Loucy (cell line): ENCODE results near the gene IRF2BP1.

Experiments
- H2AFZ ChIP-seq: fragments of 200-600 bp; sonication (generic); 2 replicates; pipeline ENCODE4 v1.6.0; 2016; ENCODE audit warnings: antibody characterized with exemption, mild to moderate bottlenecking, low read length, moderate library complexity
- H3F3A ChIP-seq: fragments of 200-600 bp; 2 replicates; pipeline ENCODE4 v1.6.0; 2016; ENCODE audit warnings: antibody characterized with exemption, low read depth, mild to moderate bottlenecking
- H3K27me3 ChIP-seq: fragments of 200-600 bp; sonication (generic); 2 replicates; pipeline ENCODE4 v1.6.1; 2014; ENCODE audit warnings: low read length, mild to moderate bottlenecking; ENCODE audit not compliant: insufficient read depth, poor library complexity, severe bottlenecking
- H3K36me3 ChIP-seq: fragments of 200-600 bp; sonication (generic); 2 replicates; pipeline ENCODE4 v1.6.1; 2016; ENCODE audit warnings: low read length; ENCODE audit not compliant: insufficient read depth
- H3K4me1 ChIP-seq: fragments of 200-600 bp; sonication (generic); 2 replicates; pipeline ENCODE4 v1.5.1; 2014; ENCODE audit warnings: low read length, mild to moderate bottlenecking; ENCODE audit not compliant: insufficient read depth, poor library complexity, severe bottlenecking
- H3K4me2 ChIP-seq: fragments of 200-600 bp; sonication (generic); 2 replicates; pipeline ENCODE4 v1.6.0; 2014; ENCODE audit warnings: antibody characterized with exemption, low read length, low read depth, mild to moderate bottlenecking; ENCODE audit not compliant: poor library complexity, severe bottlenecking
- H3K4me3 ChIP-seq: fragments of 200-600 bp; sonication (generic); 2 replicates; pipeline ENCODE4 v1.5.1; 2014; ENCODE audit warnings: low read length, mild to moderate bottlenecking, mixed read lengths; ENCODE audit not compliant: poor library complexity, severe bottlenecking
- H3K79me2 ChIP-seq: fragments of 200-600 bp; sonication (generic); 2 replicates; pipeline ENCODE4 v1.6.1; 2014; ENCODE audit warnings: low read length; ENCODE audit not compliant: insufficient read depth
- H3K9ac ChIP-seq: fragments of 200-600 bp; sonication (generic); 2 replicates; pipeline ENCODE4 v1.6.0; 2014; ENCODE audit warnings: mild to moderate bottlenecking, low read depth, low read length, moderate library complexity; ENCODE audit not compliant: poor library complexity, severe bottlenecking
- H3K9me2 ChIP-seq: fragments of 200-600 bp; sonication (generic); replicated peaks from 2 replicates; pipeline ENCODE4 v1.6.1; 2016; ENCODE audit warnings: low read depth, low read length, mixed read lengths
- H3K9me3 ChIP-seq: fragments of 200-600 bp; sonication (generic); 2 replicates; pipeline ENCODE4 v1.6.1; 2014; ENCODE audit warnings: mild to moderate bottlenecking, antibody characterized with exemption, low read length, low read depth; ENCODE audit not compliant: insufficient read depth
- H4K20me1 ChIP-seq: fragments of 200-600 bp; sonication (generic); 2 replicates; pipeline ENCODE4 v1.6.0; 2014; ENCODE audit warnings: antibody characterized with exemption, low read length, mild to moderate bottlenecking; ENCODE audit not compliant: insufficient read depth, poor library complexity, severe bottlenecking
- CTCF ChIP-seq: fragments of 200-600 bp; sonication (generic); conservative IDR thresholded peaks from 2 replicates; pipeline ENCODE4 v1.5.1; 2014; ENCODE audit warnings: mild to moderate bottlenecking, antibody characterized with exemption, low read length
- EZH2phosphoT487 ChIP-seq: fragments of 200-600 bp; IDR thresholded peaks from 2 replicates; pipeline ENCODE4 v1.6.1; 2018; ENCODE audit warnings: antibody characterized with exemption, mild to moderate bottlenecking, moderate library complexity, borderline replicate concordance

Gene IRF2BP1

GRCh38 chr19:45866400-45867176, 19.4 kb downstream of the IRF2BP1 start:
- peaks cover 11% of the 10 kb centered on the region for H3K79me2 ChIP-seq
- H3K4me3 ChIP-seq = no peak overlapping the region
- no peak overlapping the region for H3K9ac ChIP-seq
- no peak overlapping the region for H2AFZ ChIP-seq
- H4K20me1 ChIP-seq = peaks cover 5% of the 10 kb centered on the region
- H3K4me1 ChIP-seq = peaks cover 4% of the 10 kb centered on the region
- TF ChIP-seq EZH2phosphoT487 = no peak
- no peak for TF ChIP-seq CTCF
- no peaks in the 10 kb centered on the region for H3K36me3 ChIP-seq
- H3K9me2 ChIP-seq = no peaks in the 10 kb centered on the region
- H3K9me3 ChIP-seq = no peaks in the 10 kb centered on the region
- no peak overlapping the region for H3K4me2 ChIP-seq
- no peaks in the 10 kb centered on the region for H3K27me3 ChIP-seq
- no peaks in the 10 kb centered on the region for H3F3A ChIP-seq

- Histone ChIP-seq H3K9ac (no peak overlapping the region), H3K4me3 (no peak overlapping the region), H3K27me3 (no peaks in the 10 kb centered on the region), H3F3A (no peaks in the 10 kb centered on the region), H4K20me1 (peaks cover 12% of the 10 kb centered on the region), H3K79me2 (peaks cover 23% of the 10 kb centered on the region), H2AFZ (no peak overlapping the region), H3K4me2 (no peak overlapping the region), H3K4me1 (peaks cover 9% of the 10 kb centered on the region), H3K9me3 (no peaks in the 10 kb centered on the region), H3K36me3 (no peaks in the 10 kb centered on the region), H3K9me2 (no peaks in the 10 kb centered on the region)
- TF ChIP-seq CTCF (no peak), EZH2phosphoT487 (no peak)
Observed at GRCh38 chr19:45865269-45865948, 20.5 kb downstream of the IRF2BP1 start.

- H3K9me3 ChIP-seq = no peaks in the 10 kb centered on the region
- TF ChIP-seq EZH2phosphoT487 = no peak
- no peak for TF ChIP-seq CTCF
- H3K9me2 ChIP-seq = no peaks in the 10 kb centered on the region
- peaks cover 29% of the 10 kb centered on the region for H3K79me2 ChIP-seq
- no peaks in the 10 kb centered on the region for H3F3A ChIP-seq
- H2AFZ ChIP-seq = no peak overlapping the region
- H3K27me3 ChIP-seq = no peaks in the 10 kb centered on the region
- peaks cover 1% of the 10 kb centered on the region; the same call in 1 of the 2 replicates for H3K36me3 ChIP-seq
- H3K4me2 ChIP-seq = no peak overlapping the region
- H3K9ac ChIP-seq = no peak overlapping the region
- H3K4me3 ChIP-seq = no peak overlapping the region
- H3K4me1 ChIP-seq = peaks cover 9% of the 10 kb centered on the region
- H4K20me1 ChIP-seq = peaks cover 13% of the 10 kb centered on the region
Observed at GRCh38 chr19:45864629-45865082, 21.3 kb downstream of the IRF2BP1 start.
